ENCODE measurements around the gene BCR.

GRCh38 chr22:23218053-23218866 is 38.0 kb downstream of the BCR start:
- TF ChIP-seq MXI1 (conservative IDR thresholded peaks at IDR 0.05; ENCODE audit: poor library complexity, severe bottlenecking) (no peak), EP300 (conservative IDR thresholded peaks at IDR 0.05; ENCODE audit: poor library complexity, severe bottlenecking) (no peak), CTCF (IDR thresholded peaks at IDR 0.05; ENCODE audit: poor library complexity, severe bottlenecking) (no peak)
